Frontal cortex (tissue), 4 donors: Measurements from ENCODE around the gene OPRL1. TPM values are rescaled to one million over a fixed set of nuclear protein-coding genes. Genes with fewer than 3 reads are reported as not detected.

Experiments
- DNase-seq, 2 donors: peaks; one replicate each; pipeline ENCODE4 v3.0.0; 2012; ENCODE audit warnings: low spot score in 2 of 2
- FAIRE-seq: peaks from 2 replicates; lab custom pipeline; 2012; peaks lifted over from hg19 to GRCh38; lab: Jason Lieb, UNC
- small RNA-seq: library from RNA; depleted of rRNA; stranded (forward); fragments of <200 nt; gene quantifications from one replicate; pipeline ENCODE3, GENCODE V24; 2014
- total RNA-seq: library from RNA; depleted of rRNA; stranded (reverse); fragments of >200 nt; gene quantifications from one replicate; pipeline ENCODE4 v1.2.3, GENCODE V29; 2014
- donor health status: control.
- donor health status: control.
- donor health status: control.

The OPRL1 gene
- total RNA-seq, 1 donor from 2014 or later: 13.5 TPM

- DNase-seq (no peak), FAIRE-seq (no peak)
Observed at GRCh38 chr20:64149141-64149540, 69.3 kb downstream of the OPRL1 start.

DNA sequence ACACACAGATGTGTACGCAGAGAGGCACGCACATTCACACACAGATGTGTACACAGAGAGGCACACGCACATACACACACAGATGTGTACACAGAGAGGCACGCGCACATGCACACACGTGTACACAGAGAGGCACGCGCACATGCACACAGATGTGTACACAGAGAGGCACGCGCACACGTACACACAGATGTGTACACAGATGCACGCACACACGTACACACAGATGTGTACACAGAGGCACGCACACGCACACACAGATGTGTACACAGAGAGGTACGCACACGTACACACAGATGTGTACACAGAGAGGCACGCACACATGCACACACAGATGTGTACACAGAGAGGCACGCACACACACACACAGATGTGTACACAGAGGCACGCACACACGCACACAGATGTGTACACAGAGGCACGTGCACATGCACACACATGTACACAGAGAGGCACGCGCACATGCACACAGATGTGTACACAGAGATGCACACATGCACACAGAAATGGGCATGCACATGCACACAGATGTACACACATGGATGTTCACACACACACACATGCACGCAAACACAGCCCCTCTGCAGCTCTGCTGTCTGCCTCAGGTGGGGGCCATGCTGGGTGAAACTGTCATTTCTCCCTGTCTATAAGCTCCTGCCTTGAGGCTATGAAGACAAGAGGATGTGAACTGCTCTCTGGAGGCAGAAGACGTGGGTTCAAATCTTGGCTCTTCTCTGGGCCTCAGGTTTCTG, 70.1 kb downstream of the OPRL1 start:
- DNase-seq (no peak), FAIRE-seq (no peak)

Small RNA genes lying within 50 kb of the gene (small RNA-seq; reads per million reads assigned to genes)
- gene AL355803.1 (not detected), gene MIR6813 (not detected)

Other genes with a start within 250 kb of the OPRL1 start
- 22.4 TPM for gene ZBTB46, start 248.8 kb upstream of the OPRL1 start, total RNA-seq
- gene ABHD16B, start 218.6 kb upstream of the OPRL1 start, total RNA-seq: not detected
- 22.4 TPM for gene TPD52L2, start 214.8 kb upstream of the OPRL1 start, total RNA-seq
- gene DNAJC5, start 185.0 kb upstream of the OPRL1 start, total RNA-seq: 102 TPM
- 14.3 TPM for gene UCKL1, start 123.7 kb upstream of the OPRL1 start, total RNA-seq
- gene ZNF512B, start 110.2 kb upstream of the OPRL1 start, total RNA-seq: 15.9 TPM
- 5.7 TPM for gene SAMD10, start 100.4 kb upstream of the OPRL1 start, total RNA-seq
- gene PRPF6, start 99.0 kb upstream of the OPRL1 start, total RNA-seq: 81.9 TPM
- 1.2 TPM for gene C20orf204, start 43.9 kb upstream of the OPRL1 start, total RNA-seq
- 0.41 TPM for gene SOX18, start 30.4 kb upstream of the OPRL1 start, total RNA-seq
- gene TCEA2, start 16.9 kb upstream of the OPRL1 start, total RNA-seq: 36.7 TPM
- 7.7 TPM for gene RGS19, start 564 bp upstream of the OPRL1 start, total RNA-seq
- gene LKAAEAR1, start 4.3 kb downstream of the OPRL1 start, total RNA-seq: 2.9 TPM
- gene NPBWR2, start 27.5 kb downstream of the OPRL1 start, total RNA-seq: 0.41 TPM
- 6.9 TPM for gene MYT1, start 84.4 kb downstream of the OPRL1 start, total RNA-seq
- gene PCMTD2, start 175.7 kb downstream of the OPRL1 start, total RNA-seq: 118 TPM